HepG2 (cell line): ENCODE results near the gene PLK3. TPM values are rescaled to one million over a fixed set of nuclear protein-coding genes. Genes with fewer than 3 reads are reported as not detected.
A peak's percentile ranks its signal among the peaks of the same experiment; 100 is the strongest.

Experiments used
- ATAC-seq: fragments of 200-7000 bp; cut with Tn5 transposase; 3 replicates; pipeline ENCODE4 v1.9.1; 2020; ENCODE audit warnings: mild to moderate bottlenecking, moderate library complexity
- BruUV-seq: library from RNA; stranded (reverse); fragments of 400-500 nt; replicated peaks from 2 replicates; lab custom pipeline; 2021; lab: Mats Ljungman, UMichigan
- CTCF ChIA-PET: fragments of 300-600 bp; formaldehyde crosslinking; extraction: SDS; loops from one replicate; lab custom pipeline; 2021; ENCODE audit warnings: low total read pairs, inconsistent platforms, low intra/inter-chr PET ratio; lab: Yijun Ruan, JAX
- POLR2A ChIA-PET: fragments of 350-600 bp; sonication (Branson Sonifier 250); formaldehyde crosslinking; loops from one replicate; lab custom pipeline; 2020; ENCODE audit warnings: antibody characterized with exemption, inconsistent platforms; lab: Yijun Ruan, JAX
- DNase-seq: peaks from one replicate; pipeline ENCODE4 v3.0.0-alpha.2; 2015; ENCODE audit warnings: low spot score
- FAIRE-seq: peaks from 3 replicates; lab custom pipeline; 2011; peaks lifted over from hg19 to GRCh38; lab: Jason Lieb, UNC
- H2AFZ ChIP-seq: one replicate; pipeline ENCODE4 v1.6.1; 2011; ENCODE audit warnings: low read length, inconsistent platforms
- H3K27ac ChIP-seq: fragments of 300-600 bp; 3 replicates; pipeline ENCODE4 v1.8.0; 2011; ENCODE audit warnings: mixed run types, mild to moderate bottlenecking, mixed read lengths, low read length, inconsistent platforms; ENCODE audit not compliant: insufficient read depth; ENCODE audit errors: extremely low read length
- H3K27me3 ChIP-seq, 2 experiments: fragments of 200-600 bp in 1 of 2; 2 replicates in 1 of 2; 3 replicates in 1 of 2; pipeline versions ENCODE4 v1.6.0 to v1.8.0; 2011; ENCODE audit warnings: low read length in 2 of 2, mild to moderate bottlenecking in 2 of 2, moderate library complexity in 2 of 2, inconsistent platforms in 1 of 2; ENCODE audit not compliant: insufficient read depth in 2 of 2, control insufficient read depth in 1 of 2
- H3K36me3 ChIP-seq, 2 experiments: fragments of 200-600 bp in 1 of 2; replicated peaks in 1 of 2; 2 replicates in 1 of 2; 3 replicates in 1 of 2; pipeline versions ENCODE4 v1.5.1 to v1.8.0; 2011; ENCODE audit warnings: low read length in 2 of 2, inconsistent platforms in 1 of 2; ENCODE audit not compliant: insufficient read depth in 2 of 2, control insufficient read depth in 1 of 2
- H3K4me1 ChIP-seq: 2 replicates; pipeline ENCODE4 v1.5.1; 2012; ENCODE audit warnings: low read length, inconsistent platforms; ENCODE audit not compliant: insufficient read depth
- H3K4me2 ChIP-seq: 2 replicates; pipeline ENCODE4 v1.6.0; 2011; ENCODE audit warnings: low read depth, low read length, inconsistent platforms
- H3K4me3 ChIP-seq, 3 experiments: fragments of 200-600 bp in 1 of 3; sonication (generic), shearing (Covaris generic) in 1 of 3; replicated peaks in 1 of 3; 2 replicates each; pipeline ENCODE4 v1.5.1; 2011 to 2016; ENCODE audit warnings: low read length in 3 of 3, inconsistent platforms in 2 of 3, low read depth in 2 of 3, mild to moderate bottlenecking in 2 of 3, control low read depth in 1 of 3, mixed read lengths in 1 of 3; ENCODE audit not compliant: insufficient read depth in 1 of 3
- H3K79me2 ChIP-seq: one replicate; pipeline ENCODE4 v1.6.1; 2011; ENCODE audit warnings: low read length, inconsistent platforms; ENCODE audit not compliant: insufficient read depth
- H3K9ac ChIP-seq: 2 replicates; pipeline ENCODE4 v1.6.0; 2011; ENCODE audit warnings: mild to moderate bottlenecking, low read depth, low read length, inconsistent platforms; ENCODE audit not compliant: insufficient read depth
- H3K9me3 ChIP-seq: 2 replicates; pipeline ENCODE4 v1.5.1; 2012; ENCODE audit warnings: mild to moderate bottlenecking, low read length
- H4K20me1 ChIP-seq: 2 replicates; pipeline ENCODE4 v1.6.0; 2011; ENCODE audit warnings: inconsistent platforms, mild to moderate bottlenecking, low read length, moderate library complexity; ENCODE audit not compliant: insufficient read depth
- ATF1 ChIP-seq: IDR thresholded peaks from 2 replicates; pipeline ENCODE4 v1.6.1; 2016; ENCODE audit warnings: mild to moderate bottlenecking, control low read depth
- CAMTA2 ChIP-seq: sonication (generic); formaldehyde crosslinking; IDR thresholded peaks from 2 replicates; pipeline ENCODE4 v1.4.0; 2020; ENCODE audit warnings: mild to moderate bottlenecking, missing genetic modification reagents, borderline replicate concordance
- FOXP4 ChIP-seq: sonication (generic); formaldehyde crosslinking; IDR thresholded peaks from 2 replicates; pipeline ENCODE4 v1.4.0; 2020; ENCODE audit warnings: missing genetic modification reagents
- KDM4B ChIP-seq: sonication (generic); formaldehyde crosslinking; IDR thresholded peaks from 2 replicates; pipeline ENCODE4 v1.4.0; 2020; ENCODE audit warnings: missing genetic modification reagents
- NCOA2 ChIP-seq: sonication (generic); formaldehyde crosslinking; IDR thresholded peaks from 2 replicates; pipeline ENCODE4 v1.8.0; 2022; ENCODE audit warnings: inconsistent platforms
- NFIB ChIP-seq: sonication (generic); formaldehyde crosslinking; IDR thresholded peaks from 2 replicates; pipeline ENCODE4 v1.9.0; 2021; ENCODE audit warnings: missing genetic modification reagents, mild to moderate bottlenecking, borderline replicate concordance
- NFKB2 ChIP-seq: sonication (generic); formaldehyde crosslinking; IDR thresholded peaks from 2 replicates; pipeline ENCODE4 v1.4.0; 2020; ENCODE audit warnings: missing genetic modification reagents, borderline replicate concordance
- PAF1 ChIP-seq: IDR thresholded peaks from 2 replicates; pipeline ENCODE4 v1.6.1; 2016; ENCODE audit warnings: missing genetic modification reagents, missing compliant biosample characterization
- REXO4 ChIP-seq: sonication (generic); formaldehyde crosslinking; IDR thresholded peaks from 2 replicates; pipeline ENCODE4 v1.8.0; 2022; ENCODE audit warnings: missing genetic modification reagents, mild to moderate bottlenecking, borderline replicate concordance
- SETDB1 ChIP-seq: sonication (generic); formaldehyde crosslinking; IDR thresholded peaks from 2 replicates; pipeline ENCODE4 v1.5.1; 2020; ENCODE audit warnings: missing genetic modification reagents, mild to moderate bottlenecking, borderline replicate concordance
- SP5 ChIP-seq: IDR thresholded peaks from 2 replicates; pipeline ENCODE4 v1.6.1; 2016; ENCODE audit warnings: low read depth, borderline replicate concordance
- ZBTB25 ChIP-seq: IDR thresholded peaks from 2 replicates; pipeline ENCODE4 v1.6.1; 2018; ENCODE audit warnings: missing genetic modification reagents
- ZMYM4 ChIP-seq: sonication (generic); formaldehyde crosslinking; IDR thresholded peaks from 2 replicates; pipeline ENCODE4 v1.8.1; 2023; ENCODE audit warnings: mild to moderate bottlenecking, missing genetic modification reagents
- ZNF180 ChIP-seq: sonication (generic); formaldehyde crosslinking; IDR thresholded peaks from 2 replicates; pipeline ENCODE4 v1.4.0; 2020; ENCODE audit warnings: low read depth, missing genetic modification reagents, borderline replicate concordance
- ZNF441 ChIP-seq: sonication (generic); formaldehyde crosslinking; IDR thresholded peaks from 2 replicates; pipeline ENCODE4 v1.7.0; 2021; ENCODE audit warnings: missing genetic modification reagents, borderline replicate concordance
- ZNF687 ChIP-seq: sonication (generic); formaldehyde crosslinking; IDR thresholded peaks from 2 replicates; pipeline ENCODE4 v1.5.1; 2020; ENCODE audit warnings: mild to moderate bottlenecking, missing genetic modification reagents, moderate library complexity
- WGBS: methylation state at CpG from one replicate; pipeline ENCODE4 v1.1.6; 2017; ENCODE audit warnings: low lambda C conversion rate; 5-methylcytosine and 5-hydroxymethylcytosine counted together
- in situ Hi-C: cut with HindIII; loops from 2 replicates; pipeline ENCODE4 v1.10.0; 2017; ENCODE audit warnings: low pct_unique_long_range_greater_than_20kb; ENCODE audit not compliant: extremely low pct_ligation_motif_present
- intact Hi-C: fragments of 100-400 bp; cut with micrococcal nuclease; formaldehyde crosslinking; loops from one replicate; pipeline ENCODE4 v1.10.0; 2022; ENCODE audit not compliant: unreplicated experiment
- polyA plus RNA-seq, 8 experiments: library from polyadenylated mRNA; depleted of rRNA in 3 of 8; stranded (reverse) in 7 of 8; unstranded in 1 of 8; fragments of >200 nt; fragmentation: Illumina TruSeq in 4 of 8; extraction: Trizol in 4 of 8; gene quantifications; 2 replicates each; pipeline versions ENCODE4 v1.2.1 to v1.2.3, GENCODE V29; 2011 to 2016; ENCODE audit warnings: low read depth in 4 of 8, missing spikeins in 1 of 8, mixed read lengths in 1 of 8; ENCODE audit not compliant: insufficient read depth in 1 of 8
- total RNA-seq, 5 experiments: library from RNA; depleted of rRNA; stranded (reverse); fragments of >200 nt; fragmentation: Illumina TruSeq; extraction: Trizol; gene quantifications; 2 replicates each; pipeline ENCODE4 v1.2.3, GENCODE V29; 2016; ENCODE audit warnings: low read depth in 1 of 5

The PLK3 gene
- total and polyA plus RNA-seq, 2 of the 13 experiments (the other 11 are each of a cell fraction or from before 2014, with no cell fraction given) = 9.8 to 16.9 TPM

GRCh38 chr1:44826375-44827196, 26.4 kb downstream of the PLK3 start:
- ChIA-PET CTCF (interaction anchor here (1.2 kb wide), 1 partner anchor 9 kb away, joined by 4 read pairs; no protein-coding TSS in a partner anchor), POLR2A (interaction anchor here (0.6 to 11.3 kb wide), 28 partner anchors 8 to 1476 kb away, joined by 3 to 570 read pairs (median 7); partner anchors contain the start of genes BEST4, BTBD19, DYNLT4 and EIF2B3)
- FAIRE-seq (peak; percentile 82), ATAC-seq (peak; percentile 87), DNase-seq (peak; percentile 75)
- peak overlapping the region; percentile 88 for H3K27ac ChIP-seq
- no peaks in the 10 kb centered on the region; a peak in 1 of 5 replicates for H3K36me3 ChIP-seq
- peaks cover 0 to 2% of the 10 kb centered on the region in 2 experiments; a peak in 1 of 5 replicates for H3K27me3 ChIP-seq
- H3K9me3 ChIP-seq = no peaks in the 10 kb centered on the region
- WGBS = 3% methylated on average over 15 of the region's 24 CpGs
- no peak overlapping the region for H2AFZ ChIP-seq
- H3K9ac ChIP-seq = peak overlapping the region; percentile 87
- no peaks in the 10 kb centered on the region for H4K20me1 ChIP-seq
- in situ Hi-C loops = loop anchor here (5.0 to 25.0 kb wide), 2 partner anchors 34 to 186 kb away; partner anchors contain the start of genes HECTD3 and UROD
- no peaks in the 10 kb centered on the region for H3K79me2 ChIP-seq
- peak overlapping the region; percentile 37 to 71 (median 54) for H3K4me3 ChIP-seq
- intact Hi-C loops = loop anchor here (2.0 to 10.0 kb wide), 3 partner anchors 18 to 478 kb away; partner anchors contain the start of gene BTBD19
- H3K4me1 ChIP-seq = peaks cover 54% of the 10 kb centered on the region
- H3K4me2 ChIP-seq = peak overlapping the region; percentile 98
- BruUV-seq = TSS peak; percentile 77
- TF ChIP-seq ZMYM4 (CRISPR knock-in tag) (no peak; the same call in 1 of the 2 replicates), REXO4 (CRISPR knock-in tag) (no peak), SP5 (CRISPR knock-in tag) (0 out of 2 replicates have a peak, but pooled peaks have one; percentile 30), ZNF687 (peak; percentile 97), SETDB1 (CRISPR knock-in tag) (no peak), NFIB (CRISPR knock-in tag) (no peak), FOXP4 (CRISPR knock-in tag) (peak; percentile 28; the same call in 1 of the 2 replicates), ATF1 (no peak), ZNF180 (CRISPR knock-in tag) (no peak), PAF1 (CRISPR knock-in tag) (no peak), NCOA2 (CRISPR knock-in tag) (peak; percentile 35), KDM4B (CRISPR knock-in tag) (no peak), ZBTB25 (CRISPR knock-in tag) (peak; percentile 14; the same call in 1 of the 2 replicates), CAMTA2 (CRISPR knock-in tag) (no peak), NFKB2 (CRISPR knock-in tag) (peak; percentile 88; the same call in 1 of the 2 replicates), ZNF441 (CRISPR knock-in tag) (0 out of 2 replicates have a peak, but pooled peaks have one; percentile 29)
